Measurements from ENCODE around the gene FKBP1C. TPM values are rescaled to one million over a fixed set of nuclear protein-coding genes. Genes with fewer than 3 reads are reported as not detected.

Gene FKBP1C
- total RNA-seq, 2 donors from 2014 or later = 0.33 to 0.55 TPM

DNA sequence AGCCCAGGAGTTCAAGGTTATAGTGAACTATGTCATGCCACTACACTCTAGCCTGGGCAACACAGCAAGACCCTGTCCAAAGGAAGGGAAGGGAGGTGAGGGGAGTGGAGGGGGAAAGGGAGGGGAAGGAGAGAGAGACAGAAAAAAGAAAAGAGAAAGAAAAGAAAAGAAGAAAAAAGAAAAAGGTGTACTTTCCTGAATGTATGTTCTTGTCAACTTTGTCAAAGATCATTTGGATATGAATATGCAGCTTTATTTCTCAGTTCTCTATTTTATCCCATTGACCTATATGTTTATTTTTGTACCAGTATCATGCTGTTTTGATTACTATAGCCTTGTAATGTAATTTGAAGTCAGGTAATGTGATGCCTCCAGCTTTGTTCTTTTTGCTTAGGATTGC lies 30.9 kb upstream of the FKBP1C start:
- Mint-ChIP-seq H3K27me3 (ENCODE audit: insufficient read depth) (no peaks in the 10 kb centered on the region), H3K36me3 (ENCODE audit: low read depth) (no peaks in the 10 kb centered on the region), H3K9me3 (no peaks in the 10 kb centered on the region), H3K27ac (no peak overlapping the region), H3K4me3 (no peak overlapping the region), H3K4me1 (no peaks in the 10 kb centered on the region)
- H3K27ac ChIP-seq (ENCODE audit: low read depth, low read length) = no peak overlapping the region
- no peak for DNase-seq
- TF ChIP-seq, protein P1, sequence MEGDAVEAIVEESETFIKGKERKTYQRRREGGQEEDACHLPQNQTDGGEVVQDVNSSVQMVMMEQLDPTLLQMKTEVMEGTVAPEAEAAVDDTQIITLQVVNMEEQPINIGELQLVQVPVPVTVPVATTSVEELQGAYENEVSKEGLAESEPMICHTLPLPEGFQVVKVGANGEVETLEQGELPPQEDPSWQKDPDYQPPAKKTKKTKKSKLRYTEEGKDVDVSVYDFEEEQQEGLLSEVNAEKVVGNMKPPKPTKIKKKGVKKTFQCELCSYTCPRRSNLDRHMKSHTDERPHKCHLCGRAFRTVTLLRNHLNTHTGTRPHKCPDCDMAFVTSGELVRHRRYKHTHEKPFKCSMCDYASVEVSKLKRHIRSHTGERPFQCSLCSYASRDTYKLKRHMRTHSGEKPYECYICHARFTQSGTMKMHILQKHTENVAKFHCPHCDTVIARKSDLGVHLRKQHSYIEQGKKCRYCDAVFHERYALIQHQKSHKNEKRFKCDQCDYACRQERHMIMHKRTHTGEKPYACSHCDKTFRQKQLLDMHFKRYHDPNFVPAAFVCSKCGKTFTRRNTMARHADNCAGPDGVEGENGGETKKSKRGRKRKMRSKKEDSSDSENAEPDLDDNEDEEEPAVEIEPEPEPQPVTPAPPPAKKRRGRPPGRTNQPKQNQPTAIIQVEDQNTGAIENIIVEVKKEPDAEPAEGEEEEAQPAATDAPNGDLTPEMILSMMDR (conservative IDR thresholded peaks at IDR 0.05) = no peak
- no peaks in the 10 kb centered on the region for H3K4me1 ChIP-seq (ENCODE audit: control insufficient read depth, insufficient read depth, low read length)
- no peaks in the 10 kb centered on the region for H3K27me3 ChIP-seq (ENCODE audit: control insufficient read depth, insufficient read depth, low read length, poor library complexity, severe bottlenecking)
- no peak overlapping the region for H3K4me3 ChIP-seq (ENCODE audit: low read length)
- H3K9me3 ChIP-seq (ENCODE audit: control insufficient read depth, low read length) = no peaks in the 10 kb centered on the region
- H3K9ac ChIP-seq (ENCODE audit: extremely low read depth, low read length, poor library complexity, severe bottlenecking) = no peak overlapping the region
- no peaks in the 10 kb centered on the region for H3K36me3 ChIP-seq (ENCODE audit: control insufficient read depth, insufficient read depth, low read length)

DNA sequence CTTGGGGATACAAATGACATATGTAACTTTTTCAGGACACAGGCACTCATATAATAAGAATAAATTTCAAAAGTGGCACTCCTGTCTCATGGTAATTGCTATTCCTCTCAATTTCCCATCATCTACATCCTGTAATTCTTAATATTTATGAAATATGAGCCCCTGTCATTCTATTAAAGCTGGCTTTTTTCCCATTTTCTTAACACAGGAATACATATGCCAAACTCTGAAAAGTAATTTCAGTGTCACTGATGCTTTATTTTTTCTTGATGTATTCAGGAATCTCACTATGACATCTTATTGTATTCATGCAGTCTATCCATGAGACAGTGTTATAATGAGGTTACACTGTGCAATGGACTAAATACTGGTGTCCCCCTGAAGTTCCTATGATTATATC lies 24.3 kb upstream of the FKBP1C start:
- no peaks in the 10 kb centered on the region for H3K4me1 Mint-ChIP-seq
- H3K36me3 ChIP-seq (ENCODE audit: control insufficient read depth, insufficient read depth, low read length) = no peaks in the 10 kb centered on the region
- no peaks in the 10 kb centered on the region for H3K9me3 ChIP-seq (ENCODE audit: control insufficient read depth, low read length)
- no peaks in the 10 kb centered on the region for H3K27me3 Mint-ChIP-seq (ENCODE audit: insufficient read depth)
- no peak overlapping the region for H3K4me3 Mint-ChIP-seq
- H3K27me3 ChIP-seq (ENCODE audit: control insufficient read depth, insufficient read depth, low read length, poor library complexity, severe bottlenecking) = no peaks in the 10 kb centered on the region
- no peak overlapping the region for H3K27ac Mint-ChIP-seq
- H3K9ac ChIP-seq (ENCODE audit: extremely low read depth, low read length, poor library complexity, severe bottlenecking) = no peak overlapping the region
- H3K4me3 ChIP-seq (ENCODE audit: low read length) = no peak overlapping the region
- no peaks in the 10 kb centered on the region for H3K4me1 ChIP-seq (ENCODE audit: control insufficient read depth, insufficient read depth, low read length)
- no peak overlapping the region for H3K27ac ChIP-seq (ENCODE audit: low read depth, low read length)
- TF ChIP-seq, protein P1 (conservative IDR thresholded peaks at IDR 0.05) = no peak
- H3K36me3 Mint-ChIP-seq (ENCODE audit: low read depth) = no peaks in the 10 kb centered on the region
- peaks cover 2% of the 10 kb centered on the region for H3K9me3 Mint-ChIP-seq
- no peak for DNase-seq

DNA sequence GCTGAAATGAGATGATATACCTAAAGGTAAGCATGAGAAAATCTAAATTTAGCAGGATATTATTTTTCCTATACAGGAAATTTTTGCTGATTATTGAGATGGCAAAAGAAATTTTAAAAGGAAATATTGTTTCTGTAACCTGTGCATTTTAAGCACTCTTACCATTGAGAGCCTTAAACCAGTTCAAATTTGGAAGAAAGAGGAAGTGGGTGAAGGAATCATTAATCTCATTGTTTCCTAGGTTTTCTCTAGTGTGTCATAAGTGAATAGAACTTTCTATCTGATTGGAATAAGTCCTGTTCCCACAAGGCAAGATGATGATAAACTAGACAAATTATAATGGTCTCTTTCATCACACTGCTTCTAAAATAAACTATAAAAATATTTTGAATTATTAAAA lies 22.4 kb upstream of the FKBP1C start:
- H3K36me3 Mint-ChIP-seq (ENCODE audit: low read depth) = no peaks in the 10 kb centered on the region
- Histone ChIP-seq H3K9ac (ENCODE audit: extremely low read depth, low read length, poor library complexity, severe bottlenecking) (no peak overlapping the region), H3K4me3 (ENCODE audit: low read length) (no peak overlapping the region), H3K4me1 (ENCODE audit: control insufficient read depth, insufficient read depth, low read length) (no peaks in the 10 kb centered on the region), H3K27ac (ENCODE audit: low read depth, low read length) (no peak overlapping the region), H3K36me3 (ENCODE audit: control insufficient read depth, insufficient read depth, low read length) (no peaks in the 10 kb centered on the region), H3K9me3 (ENCODE audit: control insufficient read depth, low read length) (no peaks in the 10 kb centered on the region), H3K27me3 (ENCODE audit: control insufficient read depth, insufficient read depth, low read length, poor library complexity, severe bottlenecking) (no peaks in the 10 kb centered on the region)
- H3K9me3 Mint-ChIP-seq = peaks cover 2% of the 10 kb centered on the region
- TF ChIP-seq, protein P1 (conservative IDR thresholded peaks at IDR 0.05) = no peak
- H3K4me3 Mint-ChIP-seq = no peak overlapping the region
- DNase-seq = no peak
- H3K4me1 Mint-ChIP-seq = no peaks in the 10 kb centered on the region
- no peaks in the 10 kb centered on the region for H3K27me3 Mint-ChIP-seq (ENCODE audit: insufficient read depth)
- H3K27ac Mint-ChIP-seq = no peak overlapping the region
